Liver (tissue), 9 donors: Measurements from ENCODE around the gene GPD2. TPM values are rescaled to one million over a fixed set of nuclear protein-coding genes. Genes with fewer than 3 reads are reported as not detected.

Experiments used
- DNase-seq: peaks from one replicate; pipeline ENCODE4 v3.0.0-alpha.2; 2017; ENCODE audit warnings: low spot score
- H3K27ac ChIP-seq, 2 donors: one replicate each; pipeline ENCODE4 v1.7.0; 2013; ENCODE audit warnings: inconsistent platforms in 2 of 2, low read length in 2 of 2, control low read depth in 1 of 2, low read depth in 1 of 2, mild to moderate bottlenecking in 1 of 2
- H3K27me3 ChIP-seq, 4 donors: one replicate each; pipeline versions ENCODE4 v1.6.1 to v1.7.0; 2013; ENCODE audit warnings: low read length in 3 of 4, inconsistent platforms in 1 of 4, mild to moderate bottlenecking in 1 of 4, moderate library complexity in 1 of 4; ENCODE audit not compliant: control insufficient read depth in 4 of 4, insufficient read depth in 4 of 4
- H3K36me3 ChIP-seq, 4 donors: one replicate each; pipeline versions ENCODE4 v1.6.1 to v1.7.0; 2013; ENCODE audit warnings: low read length in 3 of 4, mild to moderate bottlenecking in 3 of 4, low read depth in 1 of 4, moderate library complexity in 1 of 4; ENCODE audit not compliant: control insufficient read depth in 4 of 4, insufficient read depth in 3 of 4
- H3K4me1 ChIP-seq, 4 donors: one replicate each; pipeline versions ENCODE4 v1.6.1 to v1.7.0; 2013; ENCODE audit warnings: low read length in 3 of 4, mild to moderate bottlenecking in 3 of 4, moderate library complexity in 1 of 4; ENCODE audit not compliant: control insufficient read depth in 4 of 4, insufficient read depth in 4 of 4
- H3K4me3 ChIP-seq, 3 donors: one replicate each; pipeline versions ENCODE4 v1.6.1 to v1.7.0; 2013; ENCODE audit warnings: low read length in 3 of 3, control low read depth in 1 of 3, low read depth in 1 of 3, mild to moderate bottlenecking in 1 of 3
- H3K9ac ChIP-seq, 2 donors: one replicate each; pipeline ENCODE4 v1.7.0; 2013; ENCODE audit warnings: low read length in 2 of 2, mild to moderate bottlenecking in 2 of 2, moderate library complexity in 2 of 2, control low read depth in 1 of 2, low read depth in 1 of 2
- H3K9me3 ChIP-seq, 4 donors: one replicate each; pipeline versions ENCODE4 v1.6.1 to v1.7.0; 2013; ENCODE audit warnings: low read length in 3 of 4; ENCODE audit not compliant: control insufficient read depth in 4 of 4
- ATF3 ChIP-seq: IDR thresholded peaks from 2 replicates; pipeline ENCODE4 v1.6.1; 2016; ENCODE audit warnings: antibody characterized with exemption
- CTCF ChIP-seq: fragments of 150-350 bp; IDR thresholded peaks from 2 replicates; pipeline ENCODE4 v1.5.1; 2017; ENCODE audit warnings: improper control_type of control experiment, low read depth, low read length; ENCODE audit not compliant: missing input control
- EGR1 ChIP-seq, 2 donors: IDR thresholded peaks; 2 replicates each; pipeline ENCODE4 v1.6.1; 2016 to 2018; ENCODE audit warnings: antibody characterized with exemption in 2 of 2, low read depth in 2 of 2
- FOXA1 ChIP-seq: IDR thresholded peaks from 2 replicates; pipeline ENCODE4 v1.6.1; 2016; ENCODE audit warnings: antibody characterized with exemption
- FOXA2 ChIP-seq: IDR thresholded peaks from 2 replicates; pipeline ENCODE4 v1.6.1; 2016; ENCODE audit warnings: antibody characterized with exemption
- GABPA ChIP-seq, 2 donors: IDR thresholded peaks in 1 of 2; conservative IDR thresholded peaks in 1 of 2; 2 replicates each; pipeline ENCODE4 v1.6.1; 2016; ENCODE audit warnings: antibody characterized with exemption in 2 of 2, mild to moderate bottlenecking in 1 of 2, moderate library complexity in 1 of 2
- HNF4A ChIP-seq, 2 donors: conservative IDR thresholded peaks; 2 replicates each; pipeline ENCODE4 v1.6.1; 2016; ENCODE audit warnings: antibody characterized with exemption in 2 of 2, mild to moderate bottlenecking in 2 of 2
- JUND ChIP-seq, 2 donors: IDR thresholded peaks; 2 replicates each; pipeline ENCODE4 v1.6.1; 2016; ENCODE audit warnings: antibody characterized with exemption in 2 of 2
- MAX ChIP-seq: IDR thresholded peaks from 2 replicates; pipeline ENCODE4 v1.6.1; 2016; ENCODE audit warnings: antibody characterized with exemption
- NR2F2 ChIP-seq: IDR thresholded peaks from 2 replicates; pipeline ENCODE4 v1.6.1; 2016; ENCODE audit warnings: antibody characterized with exemption
- RAD21 ChIP-seq, 2 donors: IDR thresholded peaks; 2 replicates each; pipeline ENCODE4 v1.6.1; 2016; ENCODE audit warnings: antibody characterized with exemption in 2 of 2, mild to moderate bottlenecking in 2 of 2
- REST ChIP-seq: IDR thresholded peaks from 2 replicates; pipeline ENCODE4 v1.6.1; 2016; ENCODE audit warnings: antibody characterized with exemption, mild to moderate bottlenecking
- RXRA ChIP-seq, 2 donors: IDR thresholded peaks; 2 replicates each; pipeline ENCODE4 v1.6.1; 2017 to 2018; ENCODE audit warnings: antibody characterized with exemption in 2 of 2, mild to moderate bottlenecking in 1 of 2
- SP1 ChIP-seq: IDR thresholded peaks from 2 replicates; pipeline ENCODE4 v1.6.1; 2018; ENCODE audit warnings: antibody characterized with exemption, mild to moderate bottlenecking
- TAF1 ChIP-seq: conservative IDR thresholded peaks from 2 replicates; pipeline ENCODE4 v1.6.1; 2016; ENCODE audit warnings: antibody characterized with exemption, mild to moderate bottlenecking
- YY1 ChIP-seq: IDR thresholded peaks from 2 replicates; pipeline ENCODE4 v1.6.1; 2016; ENCODE audit warnings: antibody characterized with exemption, mild to moderate bottlenecking
- ZBTB33 ChIP-seq: IDR thresholded peaks from 2 replicates; pipeline ENCODE4 v1.6.1; 2016; ENCODE audit warnings: antibody characterized with exemption
- whole genome bisulfite sequencing: extraction: QIAGEN DNeasy Blood & Tissue Kit; methylation state at CpG from one replicate; pipeline ENCODE4 v1.1.7; 2013; 5-methylcytosine and 5-hydroxymethylcytosine counted together
- polyA plus RNA-seq, 2 donors: library from polyadenylated mRNA; stranded (reverse) in 1 of 2; unstranded in 1 of 2; fragments of 200-250 nt in 1 of 2; fragments of >200 nt in 1 of 2; fragmentation: Nextera tagmentation in 1 of 2; extraction: Ambion mirVana in 1 of 2; gene quantifications; one replicate each; pipeline versions ENCODE4 v1.2.1 to v1.2.3, GENCODE V29; 2013 to 2015
- total RNA-seq, 2 donors: library from RNA; depleted of rRNA; stranded (reverse); fragments of >200 nt; gene quantifications; one replicate each; pipeline ENCODE4 v1.2.3, GENCODE V29; 2014
- donor health status: healthy.
- donor health status: healthy.
- donor health status: healthy.
- donor health status: healthy.
- donor health status: healthy.

GPD2 gene
- total and polyA plus RNA-seq, 4 donors, result 1.4 to 14.3 (median 6.1) TPM

GRCh38 chr2:156423674-156424282, 12.4 kb upstream of the GPD2 start:
- no peaks in the 10 kb centered on the region for H3K9me3 ChIP-seq
- H3K4me3 ChIP-seq, result no peak overlapping the region
- no peak overlapping the region for H3K9ac ChIP-seq
- no peak for DNase-seq
- TF ChIP-seq REST (no peak), FOXA2 (no peak), NR2F2 (no peak), RXRA (IDR thresholded peaks at IDR 0.05) (no peak), JUND (IDR thresholded peaks at IDR 0.05) (no peak), HNF4A (conservative IDR thresholded peaks at IDR 0.05) (no peak), ZBTB33 (no peak), GABPA (IDR thresholded peaks at IDR 0.05 in 1 of 2, conservative IDR thresholded peaks at IDR 0.05 in 1 of 2) (no peak), SP1 (no peak), RAD21 (IDR thresholded peaks at IDR 0.05) (no peak), EGR1 (IDR thresholded peaks at IDR 0.05; ENCODE audit: low read depth in 2 of 2) (no peak), TAF1 (no peak), CTCF (no peak), ATF3 (no peak), MAX (no peak), FOXA1 (no peak), YY1 (no peak)
- peaks cover 0 to 3% (median 0%) of the 10 kb centered on the region in 4 donors for H3K4me1 ChIP-seq
- no peak overlapping the region for H3K27ac ChIP-seq
- no peaks in the 10 kb centered on the region for H3K36me3 ChIP-seq
- WGBS, result 60% methylated on average over 8 of the region's 8 CpGs
- no peaks in the 10 kb centered on the region for H3K27me3 ChIP-seq
